Colonic mucosa (tissue), 4 donors: ENCODE data around the gene CPLX3. TPM values are rescaled to one million over a fixed set of nuclear protein-coding genes. Genes with fewer than 3 reads are reported as not detected.
A peak's percentile ranks its signal among the peaks of the same experiment; 100 is the strongest.

Experiments used
- DNase-seq: peaks from one replicate; pipeline ENCODE4 v3.0.0-alpha.2; 2020
- H3K27ac ChIP-seq: fragments of 200-600 bp; one replicate; pipeline ENCODE4 v1.8.0; 2021
- H3K27me3 ChIP-seq: fragments of 200-600 bp; one replicate; pipeline ENCODE4 v1.8.0; 2021
- H3K36me3 ChIP-seq: fragments of 200-600 bp; one replicate; pipeline ENCODE4 v1.8.0; 2021
- H3K4me1 ChIP-seq: fragments of 200-600 bp; one replicate; pipeline ENCODE4 v1.8.0; 2021; ENCODE audit warnings: mild to moderate bottlenecking
- H3K4me3 ChIP-seq: fragments of 200-600 bp; one replicate; pipeline ENCODE4 v1.8.0; 2021
- H3K9ac ChIP-seq, 2 donors: one replicate each; pipeline ENCODE4 v1.7.0; 2013; ENCODE audit warnings: control low read depth in 2 of 2, low read depth in 2 of 2, low read length in 2 of 2
- H3K9me3 ChIP-seq: fragments of 200-600 bp; one replicate; pipeline ENCODE4 v1.8.0; 2021
- CTCF ChIP-seq: fragments of 200-600 bp; IDR thresholded peaks from one replicate; pipeline ENCODE4 v1.8.0; 2022; ENCODE audit warnings: antibody characterized with exemption, mild to moderate bottlenecking
- intact Hi-C: fragments of 100-400 bp; cut with DNase I; formaldehyde crosslinking; loops from one replicate; pipeline ENCODE4 v1.14.1; 2022
- total RNA-seq, 2 donors: library from RNA; stranded (reverse); fragmentation: NEBNext Ultra II Directional in 1 of 2; extraction: Animal tissue kit (Norgen Biotek cat#: 25700) in 1 of 2; gene quantifications; one replicate each; pipeline ENCODE4 v1.2.1, GENCODE V29; 2021
- donor health status: healthy.
- donor health status: DM: no; HTN: no; CAD: no.
- donor health status: DM: no; HTN: no; CAD: no.

Gene CPLX3
- total RNA-seq, 2 donors from 2014 or later, result not detected

- H3K4me3 ChIP-seq, result no peak overlapping the region
- H3K27me3 ChIP-seq, result no peaks in the 10 kb centered on the region
- H3K27ac ChIP-seq, result no peak overlapping the region
- H3K4me1 ChIP-seq, result peaks cover 17% of the 10 kb centered on the region
- TF ChIP-seq CTCF, result no peak
- intact Hi-C loops, result no loop called here
- no peak overlapping the region for H3K9ac ChIP-seq
- no peak for DNase-seq
- H3K36me3 ChIP-seq, result peaks cover 6% of the 10 kb centered on the region
- no peaks in the 10 kb centered on the region for H3K9me3 ChIP-seq
These were observed 19.2 kb downstream of the CPLX3 start for GRCh38 chr15:74845581-74845980.

- intact Hi-C loops, result no loop called here
- Histone ChIP-seq H3K4me1 (peaks cover 7% of the 10 kb centered on the region), H3K4me3 (no peak overlapping the region), H3K27me3 (no peaks in the 10 kb centered on the region), H3K9ac (peak overlapping the region in 1 of 2 donors; percentile 8), H3K9me3 (no peaks in the 10 kb centered on the region), H3K36me3 (peaks cover 15% of the 10 kb centered on the region), H3K27ac (no peak overlapping the region)
- DNase-seq, result no peak
- no peak for TF ChIP-seq CTCF
These were observed 21.0 kb downstream of the CPLX3 start for GRCh38 chr15:74847432-74847831.

- peak overlapping the region in 1 of 2 donors; percentile 38 for H3K9ac ChIP-seq
- TF ChIP-seq CTCF, result no peak
- H3K36me3 ChIP-seq, result peaks cover 30% of the 10 kb centered on the region
- no peak for DNase-seq
- no peak overlapping the region for H3K4me3 ChIP-seq
- H3K27me3 ChIP-seq, result no peaks in the 10 kb centered on the region
- intact Hi-C loops, result no loop called here
- H3K27ac ChIP-seq, result no peak overlapping the region
- no peaks in the 10 kb centered on the region for H3K9me3 ChIP-seq
- H3K4me1 ChIP-seq, result no peaks in the 10 kb centered on the region
These were observed 24.0 kb downstream of the CPLX3 start for GRCh38 chr15:74850393-74850792.

- Histone ChIP-seq H3K4me3 (no peak overlapping the region), H3K36me3 (peaks cover 30% of the 10 kb centered on the region), H3K27ac (no peak overlapping the region), H3K4me1 (no peaks in the 10 kb centered on the region), H3K27me3 (no peaks in the 10 kb centered on the region), H3K9ac (no peak overlapping the region), H3K9me3 (no peaks in the 10 kb centered on the region)
- DNase-seq, result no peak
- intact Hi-C loops, result no loop called here
- TF ChIP-seq CTCF, result no peak
These were observed 25.5 kb downstream of the CPLX3 start for GRCh38 chr15:74851960-74852359.

GRCh38 chr15:74854453-74855022 is 28.1 kb downstream of the CPLX3 start:
- Histone ChIP-seq H3K4me1 (peaks cover 17% of the 10 kb centered on the region), H3K9ac (no peak overlapping the region), H3K36me3 (peaks cover 24% of the 10 kb centered on the region), H3K27ac (no peak overlapping the region), H3K9me3 (no peaks in the 10 kb centered on the region), H3K27me3 (no peaks in the 10 kb centered on the region), H3K4me3 (no peak overlapping the region)
- DNase-seq, result no peak
- no peak for TF ChIP-seq CTCF
- intact Hi-C loops, result no loop called here
